ENCODE data around the gene RFTN1. TPM values are rescaled to one million over a fixed set of nuclear protein-coding genes. Genes with fewer than 3 reads are reported as not detected.

RFTN1 gene
- total and polyA plus RNA-seq, 12 donors: 8.3 to 35.7 (median 17.4) TPM

- Histone ChIP-seq H3K27me3 (no peaks in the 10 kb centered on the region), H3K27ac (no peak overlapping the region), H3K9me3 (replicated peaks in 1 of 3) (no peaks in the 10 kb centered on the region), H3K36me3 (replicated peaks in 1 of 2) (no peaks in the 10 kb centered on the region), H3K4me3 (no peak overlapping the region), H3K4me1 (replicated peaks in 1 of 2) (no peaks in the 10 kb centered on the region)
- DNase-seq: peak in 1 of 7 donors; percentile 17
- WGBS, 4 donors: 70 to 79% (median 76%) methylated on average over 3 of the region's 3 CpGs
- intact Hi-C loops (cut with DNase I): no loop called here
- TF ChIP-seq POLR2A (IDR thresholded peaks at IDR 0.05) (no peak), CTCF (IDR thresholded peaks at IDR 0.05) (no peak)
Measured at GRCh38 chr3:16456784-16457415, 56.6 kb downstream of the RFTN1 start.

GRCh38 chr3:16455966-16456365, 57.5 kb downstream of the RFTN1 start:
- intact Hi-C loops (cut with DNase I): no loop called here
- Histone ChIP-seq H3K4me3 (no peak overlapping the region), H3K36me3 (replicated peaks in 1 of 2) (no peaks in the 10 kb centered on the region), H3K27ac (no peak overlapping the region), H3K9me3 (replicated peaks in 1 of 3) (no peaks in the 10 kb centered on the region), H3K27me3 (no peaks in the 10 kb centered on the region), H3K4me1 (replicated peaks in 1 of 2) (no peaks in the 10 kb centered on the region)
- no peak for DNase-seq
- WGBS, 4 donors: 77 to 87% (median 79%) methylated on average over 8 of the region's 8 CpGs
- TF ChIP-seq POLR2A (IDR thresholded peaks at IDR 0.05) (no peak), CTCF (IDR thresholded peaks at IDR 0.05) (no peak)

GRCh38 chr3:16455001-16455400, 58.5 kb downstream of the RFTN1 start:
- TF ChIP-seq POLR2A (IDR thresholded peaks at IDR 0.05) (no peak), CTCF (IDR thresholded peaks at IDR 0.05) (no peak)
- no peak for DNase-seq
- H3K27ac ChIP-seq: no peak overlapping the region
- H3K4me1 ChIP-seq (replicated peaks in 1 of 2): no peaks in the 10 kb centered on the region
- H3K27me3 ChIP-seq: no peaks in the 10 kb centered on the region
- H3K9me3 ChIP-seq (replicated peaks in 1 of 3): no peaks in the 10 kb centered on the region
- intact Hi-C loops (cut with DNase I): no loop called here
- H3K4me3 ChIP-seq: no peak overlapping the region
- WGBS, 4 donors: 59 to 73% (median 68%) methylated on average over 6 to 7 of the region's 7 CpGs
- H3K36me3 ChIP-seq (replicated peaks in 1 of 2): no peaks in the 10 kb centered on the region

GRCh38 chr3:16452261-16452660, 61.2 kb downstream of the RFTN1 start:
- peaks cover 0 to 7% of the 10 kb centered on the region in 2 donors for H3K4me1 ChIP-seq (replicated peaks in 1 of 2)
- WGBS, 4 donors: 68 to 78% (median 74%) methylated on average over 4 of the region's 4 CpGs
- no peak overlapping the region for H3K4me3 ChIP-seq
- no peak overlapping the region for H3K27ac ChIP-seq
- intact Hi-C loops (cut with DNase I): no loop called here
- DNase-seq: no peak
- no peaks in the 10 kb centered on the region for H3K36me3 ChIP-seq (replicated peaks in 1 of 2)
- H3K27me3 ChIP-seq: no peaks in the 10 kb centered on the region
- TF ChIP-seq POLR2A (IDR thresholded peaks at IDR 0.05) (no peak), CTCF (IDR thresholded peaks at IDR 0.05) (no peak)
- no peaks in the 10 kb centered on the region for H3K9me3 ChIP-seq (replicated peaks in 1 of 3)
